ENCODE data around the gene CISH. TPM values are rescaled to one million over a fixed set of nuclear protein-coding genes. Genes with fewer than 3 reads are reported as not detected.

The CISH gene
- total and polyA plus RNA-seq, 9 of the 15 experiments (the other 6 are each of a cell fraction or from before 2014, with no cell fraction given), result 1.7 to 47.7 (median 18.3) TPM

DNA sequence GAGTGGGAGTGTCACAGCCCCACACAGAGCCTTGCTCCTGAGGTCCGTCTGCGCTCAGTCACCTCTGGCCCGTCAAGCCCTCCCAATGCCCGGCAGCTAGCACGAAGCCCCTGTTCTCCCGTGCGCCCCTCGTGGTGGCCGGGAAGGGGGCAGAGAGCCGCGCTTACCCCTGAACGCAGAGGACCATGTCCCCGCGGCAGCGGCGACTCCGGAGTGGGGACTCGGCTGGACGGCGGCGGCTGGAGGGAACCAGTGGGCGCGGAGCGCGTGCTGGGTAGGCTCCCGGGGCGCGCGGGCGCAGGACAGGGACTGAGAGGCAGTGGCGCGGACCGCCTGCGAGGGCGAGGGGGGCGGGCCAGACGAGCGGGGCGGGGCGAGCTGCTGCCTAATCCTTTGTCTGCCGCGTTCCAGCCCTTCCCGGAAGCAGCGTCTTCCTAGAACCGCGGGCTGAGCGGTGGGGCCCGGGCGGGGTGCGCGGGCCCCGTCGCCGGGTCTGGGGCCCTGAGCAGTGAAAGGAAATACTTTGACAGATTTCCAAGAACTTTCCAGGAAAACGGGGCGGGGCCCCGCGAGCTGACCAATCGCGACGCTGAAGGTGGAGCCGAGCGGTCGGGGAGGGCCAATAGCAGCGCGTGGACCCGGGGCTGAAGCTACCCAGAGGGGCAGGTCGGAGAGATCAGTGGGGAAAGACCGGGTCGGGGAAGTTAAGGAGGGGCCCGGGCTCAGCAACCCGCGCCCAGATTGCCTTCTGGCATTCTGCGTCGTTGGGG lies at the start of gene CISH (continued):
- TF ChIP-seq SAFB (IDR thresholded peaks at IDR 0.05; ENCODE audit: borderline replicate concordance, low read depth, low read length) (no peak), MCM5 (IDR thresholded peaks at IDR 0.05; ENCODE audit: low read depth) (no peak), HDGF (IDR thresholded peaks at IDR 0.05) (no peak), SMARCA4 (IDR thresholded peaks at IDR 0.05) (no peak), CBX8 (IDR thresholded peaks at IDR 0.05; ENCODE audit: borderline replicate concordance, extremely low read depth, low read depth, low read length, poor library complexity, severe bottlenecking) (no peak), KLF6 (CRISPR knock-in tag; IDR thresholded peaks at IDR 0.05; ENCODE audit: borderline replicate concordance) (no peak), PHF8 (IDR thresholded peaks at IDR 0.05; ENCODE audit: borderline replicate concordance, low read length) (peak; percentile 51; the same call in 1 of the 2 replicates), SRSF9 (IDR thresholded peaks at IDR 0.05; ENCODE audit: borderline replicate concordance, low read depth, low read length) (no peak), MTA3 (IDR thresholded peaks at IDR 0.05; ENCODE audit: borderline replicate concordance) (peak; percentile 69), RHOXF2B (CRISPR knock-in tag; conservative IDR thresholded peaks at IDR 0.05) (no peak), PPARD (CRISPR knock-in tag; IDR thresholded peaks at IDR 0.05) (no peak), JUND (IDR thresholded peaks at IDR 0.05; ENCODE audit: borderline replicate concordance, low read depth, low read length) (no peak; the same call in 1 of the 2 replicates), JUND (tag; IDR thresholded peaks at IDR 0.05; ENCODE audit: borderline replicate concordance, low read depth, low read length) (no peak), EP300 (IDR thresholded peaks at IDR 0.05; ENCODE audit: low read length) (peak; percentile 32), CBX5 (IDR thresholded peaks at IDR 0.05; ENCODE audit: borderline replicate concordance, low read depth) (no peak), ZNF140 (CRISPR knock-in tag; IDR thresholded peaks at IDR 0.05) (no peak), NCOA4 (IDR thresholded peaks at IDR 0.05; ENCODE audit: partially characterized antibody) (no peak)
- TF ChIP-seq, protein P1, sequence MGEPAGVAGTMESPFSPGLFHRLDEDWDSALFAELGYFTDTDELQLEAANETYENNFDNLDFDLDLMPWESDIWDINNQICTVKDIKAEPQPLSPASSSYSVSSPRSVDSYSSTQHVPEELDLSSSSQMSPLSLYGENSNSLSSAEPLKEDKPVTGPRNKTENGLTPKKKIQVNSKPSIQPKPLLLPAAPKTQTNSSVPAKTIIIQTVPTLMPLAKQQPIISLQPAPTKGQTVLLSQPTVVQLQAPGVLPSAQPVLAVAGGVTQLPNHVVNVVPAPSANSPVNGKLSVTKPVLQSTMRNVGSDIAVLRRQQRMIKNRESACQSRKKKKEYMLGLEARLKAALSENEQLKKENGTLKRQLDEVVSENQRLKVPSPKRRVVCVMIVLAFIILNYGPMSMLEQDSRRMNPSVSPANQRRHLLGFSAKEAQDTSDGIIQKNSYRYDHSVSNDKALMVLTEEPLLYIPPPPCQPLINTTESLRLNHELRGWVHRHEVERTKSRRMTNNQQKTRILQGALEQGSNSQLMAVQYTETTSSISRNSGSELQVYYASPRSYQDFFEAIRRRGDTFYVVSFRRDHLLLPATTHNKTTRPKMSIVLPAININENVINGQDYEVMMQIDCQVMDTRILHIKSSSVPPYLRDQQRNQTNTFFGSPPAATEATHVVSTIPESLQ (CRISPR knock-in tag; IDR thresholded peaks at IDR 0.05), result no peak
- TF ChIP-seq, protein P2, sequence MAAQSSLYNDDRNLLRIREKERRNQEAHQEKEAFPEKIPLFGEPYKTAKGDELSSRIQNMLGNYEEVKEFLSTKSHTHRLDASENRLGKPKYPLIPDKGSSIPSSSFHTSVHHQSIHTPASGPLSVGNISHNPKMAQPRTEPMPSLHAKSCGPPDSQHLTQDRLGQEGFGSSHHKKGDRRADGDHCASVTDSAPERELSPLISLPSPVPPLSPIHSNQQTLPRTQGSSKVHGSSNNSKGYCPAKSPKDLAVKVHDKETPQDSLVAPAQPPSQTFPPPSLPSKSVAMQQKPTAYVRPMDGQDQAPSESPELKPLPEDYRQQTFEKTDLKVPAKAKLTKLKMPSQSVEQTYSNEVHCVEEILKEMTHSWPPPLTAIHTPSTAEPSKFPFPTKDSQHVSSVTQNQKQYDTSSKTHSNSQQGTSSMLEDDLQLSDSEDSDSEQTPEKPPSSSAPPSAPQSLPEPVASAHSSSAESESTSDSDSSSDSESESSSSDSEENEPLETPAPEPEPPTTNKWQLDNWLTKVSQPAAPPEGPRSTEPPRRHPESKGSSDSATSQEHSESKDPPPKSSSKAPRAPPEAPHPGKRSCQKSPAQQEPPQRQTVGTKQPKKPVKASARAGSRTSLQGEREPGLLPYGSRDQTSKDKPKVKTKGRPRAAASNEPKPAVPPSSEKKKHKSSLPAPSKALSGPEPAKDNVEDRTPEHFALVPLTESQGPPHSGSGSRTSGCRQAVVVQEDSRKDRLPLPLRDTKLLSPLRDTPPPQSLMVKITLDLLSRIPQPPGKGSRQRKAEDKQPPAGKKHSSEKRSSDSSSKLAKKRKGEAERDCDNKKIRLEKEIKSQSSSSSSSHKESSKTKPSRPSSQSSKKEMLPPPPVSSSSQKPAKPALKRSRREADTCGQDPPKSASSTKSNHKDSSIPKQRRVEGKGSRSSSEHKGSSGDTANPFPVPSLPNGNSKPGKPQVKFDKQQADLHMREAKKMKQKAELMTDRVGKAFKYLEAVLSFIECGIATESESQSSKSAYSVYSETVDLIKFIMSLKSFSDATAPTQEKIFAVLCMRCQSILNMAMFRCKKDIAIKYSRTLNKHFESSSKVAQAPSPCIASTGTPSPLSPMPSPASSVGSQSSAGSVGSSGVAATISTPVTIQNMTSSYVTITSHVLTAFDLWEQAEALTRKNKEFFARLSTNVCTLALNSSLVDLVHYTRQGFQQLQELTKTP (IDR thresholded peaks at IDR 0.05; ENCODE audit: low read depth in 1 of 2, partially characterized antibody in 2 of 2), result no peak

All from K562 (cell line).